ENCODE results near the gene P4HA2.

The P4HA2 gene

GRCh38 chr5:132227485-132228240 lies at the start of gene P4HA2:
TSS of gene P4HA2 (minus strand) at chr5:132227853. CDS start at chr5:132218626, 9,227 bp downstream.
- no peak for DNase-seq

DNA sequence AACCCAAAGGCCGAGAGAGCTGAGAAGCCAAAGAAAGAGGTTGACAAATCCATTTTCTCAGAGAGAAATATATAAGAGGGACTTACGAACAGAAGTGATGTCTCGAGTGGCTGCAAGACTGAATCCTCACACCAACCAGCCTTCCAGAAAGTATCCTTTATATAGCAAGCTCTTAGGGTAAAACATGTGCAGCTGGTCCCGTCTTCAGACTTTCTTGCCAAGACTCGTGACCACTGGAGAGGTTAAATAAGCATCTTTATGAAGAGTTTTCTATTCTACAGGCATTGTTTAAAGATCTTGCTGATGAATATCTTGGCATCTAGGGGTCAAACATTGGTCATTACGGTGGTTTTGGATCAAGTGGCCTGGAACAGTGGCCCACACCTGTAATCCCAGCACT lies 49.6 kb upstream of the P4HA2 start:
- DNase-seq, result no peak

- no peak for DNase-seq
These were observed 47.9 kb upstream of the P4HA2 start for GRCh38 chr5:132275367-132276220.

- no peak for DNase-seq
These were observed 46.6 kb upstream of the P4HA2 start for GRCh38 chr5:132274050-132274792.

- no peak for DNase-seq
These were observed 46.0 kb upstream of the P4HA2 start for GRCh38 chr5:132273631-132274030.

DNA sequence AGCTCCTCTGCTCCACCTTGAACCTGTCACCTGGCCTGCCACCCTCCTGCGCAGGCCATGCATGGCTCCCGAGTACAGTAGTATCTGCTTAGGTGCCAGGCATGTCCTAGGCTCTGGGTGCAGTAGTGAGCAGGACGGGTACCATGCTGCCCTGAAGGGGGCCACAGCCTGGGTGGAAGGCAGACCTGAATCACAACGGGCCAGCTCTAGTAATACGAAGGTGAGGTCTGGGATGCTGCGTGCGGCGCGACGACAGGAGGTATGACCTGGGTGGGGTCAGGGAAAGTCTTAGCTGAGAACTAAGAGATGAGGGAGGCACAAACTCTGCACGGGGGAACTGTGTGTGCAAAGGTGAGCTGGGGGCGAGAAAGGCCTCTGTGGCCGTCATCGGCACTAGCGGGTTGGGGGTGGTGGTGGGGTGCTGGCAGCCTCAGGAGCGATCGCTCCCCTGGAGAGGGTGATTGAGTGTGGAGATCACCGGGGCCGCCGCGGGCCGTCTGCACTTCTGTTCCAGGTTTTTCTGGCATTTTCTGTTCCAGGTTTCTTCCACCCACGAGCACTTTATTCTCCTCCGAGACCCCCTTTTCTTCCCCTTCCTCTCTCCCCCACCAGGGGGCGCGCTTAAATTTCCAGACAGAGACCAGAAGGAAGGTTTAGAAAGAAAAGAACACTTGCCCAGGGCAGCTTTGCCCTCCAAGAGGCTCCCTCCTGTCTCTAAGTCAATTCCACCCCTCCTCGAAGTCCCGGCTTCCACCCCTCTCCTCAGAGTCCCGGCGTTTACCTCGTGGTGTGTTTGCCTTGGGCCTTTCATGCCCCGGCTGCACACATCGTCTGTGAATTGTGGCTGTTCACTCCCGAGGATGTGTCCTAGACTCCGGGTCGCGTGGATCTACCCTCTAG lies 44.9 kb upstream of the P4HA2 start:
- no peak for DNase-seq

DNA sequence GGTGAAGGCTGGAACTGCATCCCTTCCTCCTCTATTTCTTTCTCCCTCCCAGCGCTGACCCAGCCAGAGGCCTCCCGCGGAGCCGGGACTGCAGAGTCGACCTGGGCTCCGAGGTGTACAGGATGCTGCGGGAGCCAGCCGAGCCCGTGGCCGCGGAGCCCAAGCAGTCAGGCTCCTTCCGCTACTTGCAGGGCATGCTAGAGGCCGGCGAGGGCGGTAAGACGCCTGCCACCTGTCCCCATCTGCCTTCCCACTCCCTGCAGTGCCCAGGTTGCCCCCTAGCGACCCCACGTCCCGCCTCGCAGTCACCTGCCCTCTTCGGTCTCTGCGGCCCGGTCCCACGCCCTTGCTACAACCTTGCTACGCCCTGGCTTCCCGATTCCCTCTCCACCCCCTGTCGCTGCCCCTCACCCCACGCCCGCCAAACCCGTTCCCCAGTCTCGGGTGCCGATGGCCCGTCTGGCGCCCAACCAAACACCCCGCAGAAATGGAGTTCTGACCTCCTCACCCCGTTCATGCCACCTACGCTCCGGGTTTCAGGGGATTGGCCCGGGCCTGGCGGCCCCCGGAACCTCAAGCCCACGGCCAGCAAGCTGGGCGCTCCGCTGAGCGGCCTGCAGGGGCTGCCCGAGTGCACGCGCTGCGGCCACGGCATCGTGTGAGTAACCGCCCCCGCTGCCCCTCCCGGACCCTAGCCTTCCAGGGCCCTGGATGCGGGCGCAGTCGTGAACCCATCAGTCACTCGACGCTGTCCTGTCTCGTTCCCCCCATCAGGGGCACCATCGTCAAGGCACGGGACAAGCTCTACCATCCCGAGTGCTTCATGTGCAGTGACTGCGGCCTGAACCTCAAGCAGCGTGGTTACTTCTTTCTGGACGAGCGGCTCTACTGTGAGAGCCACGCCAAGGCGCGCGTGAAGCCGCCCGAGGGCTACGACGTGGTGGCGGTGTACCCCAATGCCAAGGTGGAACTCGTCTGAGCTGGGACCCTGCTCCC lies 43.9 kb upstream of the P4HA2 start:
- no peak for DNase-seq

DNA sequence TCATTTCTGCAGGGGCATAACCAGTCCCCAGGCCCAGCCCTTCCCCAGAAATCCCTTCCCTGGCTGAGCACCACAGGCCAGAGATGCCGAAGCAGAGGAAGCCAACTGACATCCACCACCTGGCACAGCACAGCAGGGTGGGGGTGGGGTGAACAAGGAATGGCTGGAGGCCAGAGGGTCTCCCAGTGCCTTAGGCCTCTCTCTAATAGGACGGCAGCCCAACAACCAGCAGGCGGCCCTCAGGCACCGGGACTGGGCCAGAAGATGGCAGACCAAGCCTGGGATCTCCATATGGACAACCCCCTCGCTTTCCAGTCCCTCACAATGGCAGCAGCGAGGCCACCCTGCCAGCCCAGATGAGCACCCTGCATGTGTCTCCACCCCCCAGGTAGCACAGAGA lies 43.1 kb upstream of the P4HA2 start:
- DNase-seq, result no peak

DNA sequence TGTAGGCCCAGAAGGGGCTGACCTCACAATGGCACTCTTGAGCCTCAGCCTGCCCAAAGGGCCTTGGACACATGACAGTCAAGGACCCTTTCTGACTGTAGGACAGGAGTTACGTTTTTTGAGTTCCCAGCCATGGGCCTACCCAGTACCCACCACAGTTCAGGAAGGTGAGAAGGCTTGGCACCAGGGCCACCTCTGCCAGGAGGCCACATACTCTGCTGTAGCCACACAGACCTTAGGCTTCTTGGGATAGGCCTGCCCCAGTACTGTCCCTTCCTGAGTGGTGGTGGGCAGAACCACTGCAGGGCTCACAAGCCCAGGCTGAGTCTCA lies 42.6 kb upstream of the P4HA2 start:
- DNase-seq, result no peak

DNA sequence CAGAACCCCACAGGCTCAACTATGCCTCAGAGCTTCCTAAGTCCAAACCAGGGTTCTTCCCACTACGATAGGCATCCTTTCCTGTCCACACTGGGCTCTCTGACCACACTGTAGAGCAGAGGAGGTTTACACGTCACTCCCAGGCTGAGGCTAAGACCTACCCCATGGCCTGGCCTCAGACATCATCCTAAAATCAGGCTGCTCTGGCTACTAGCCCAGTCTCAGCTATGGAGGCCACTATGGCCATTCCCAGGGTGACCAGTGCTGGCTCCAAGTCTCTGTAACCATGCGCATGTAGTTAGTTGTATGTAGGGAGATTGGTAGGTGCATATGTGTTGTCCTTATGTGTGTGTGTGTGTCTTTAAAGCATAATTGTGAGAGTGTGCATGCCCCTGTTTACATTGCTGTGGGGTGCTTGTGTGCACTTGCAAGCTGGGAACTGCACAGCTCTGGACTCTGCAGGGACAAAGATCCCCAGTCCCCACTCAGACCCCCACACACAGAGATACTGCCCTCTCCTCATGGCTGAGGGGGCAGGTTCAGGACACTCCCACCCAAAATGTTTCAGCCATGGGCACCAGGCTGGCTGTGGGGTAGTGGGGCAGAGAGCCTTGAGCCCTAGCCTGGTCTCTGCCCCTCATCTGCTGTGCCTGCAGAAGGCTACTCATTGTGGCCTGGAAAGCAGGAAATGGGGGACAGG lies 42.1 kb upstream of the P4HA2 start:
- no peak for DNase-seq

GRCh38 chr5:132268769-132269551 lies 41.3 kb upstream of the P4HA2 start:
- DNase-seq, result no peak

GRCh38 chr5:132267931-132268768 lies 40.5 kb upstream of the P4HA2 start:
- no peak for DNase-seq

DNA sequence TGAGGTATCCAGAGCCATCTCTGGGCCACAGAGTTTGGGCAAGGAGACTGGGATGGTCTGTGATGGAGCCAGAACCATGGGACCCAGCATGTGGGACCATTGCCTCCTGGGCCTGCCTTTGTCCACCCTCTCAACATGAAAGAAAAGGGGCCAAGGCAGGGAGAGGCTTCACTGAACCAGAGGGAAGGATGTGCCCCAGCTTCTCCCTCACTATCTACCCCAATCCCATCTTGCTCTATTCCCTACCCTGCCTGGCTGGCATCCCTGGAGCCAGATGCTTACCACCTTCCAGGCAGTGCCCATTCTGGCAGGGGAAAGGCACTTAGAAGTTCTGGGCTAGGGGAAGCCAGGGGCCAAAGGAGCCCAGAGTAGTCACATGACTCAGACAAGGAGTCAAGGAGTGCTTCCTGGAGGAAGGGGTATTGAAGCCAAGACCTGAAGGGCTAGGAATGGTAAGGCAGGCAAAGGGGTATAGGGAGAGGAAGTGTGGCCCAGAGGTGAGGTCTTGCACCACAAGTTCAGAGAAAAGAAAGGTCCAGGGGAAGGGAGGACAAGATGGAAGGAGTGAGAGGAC lies 39.6 kb upstream of the P4HA2 start:
- DNase-seq, result no peak

- DNase-seq, result no peak
These were observed 39.1 kb upstream of the P4HA2 start for GRCh38 chr5:132266836-132267160.

GRCh38 chr5:132266031-132266835 lies 38.6 kb upstream of the P4HA2 start:
- no peak for DNase-seq

DNA sequence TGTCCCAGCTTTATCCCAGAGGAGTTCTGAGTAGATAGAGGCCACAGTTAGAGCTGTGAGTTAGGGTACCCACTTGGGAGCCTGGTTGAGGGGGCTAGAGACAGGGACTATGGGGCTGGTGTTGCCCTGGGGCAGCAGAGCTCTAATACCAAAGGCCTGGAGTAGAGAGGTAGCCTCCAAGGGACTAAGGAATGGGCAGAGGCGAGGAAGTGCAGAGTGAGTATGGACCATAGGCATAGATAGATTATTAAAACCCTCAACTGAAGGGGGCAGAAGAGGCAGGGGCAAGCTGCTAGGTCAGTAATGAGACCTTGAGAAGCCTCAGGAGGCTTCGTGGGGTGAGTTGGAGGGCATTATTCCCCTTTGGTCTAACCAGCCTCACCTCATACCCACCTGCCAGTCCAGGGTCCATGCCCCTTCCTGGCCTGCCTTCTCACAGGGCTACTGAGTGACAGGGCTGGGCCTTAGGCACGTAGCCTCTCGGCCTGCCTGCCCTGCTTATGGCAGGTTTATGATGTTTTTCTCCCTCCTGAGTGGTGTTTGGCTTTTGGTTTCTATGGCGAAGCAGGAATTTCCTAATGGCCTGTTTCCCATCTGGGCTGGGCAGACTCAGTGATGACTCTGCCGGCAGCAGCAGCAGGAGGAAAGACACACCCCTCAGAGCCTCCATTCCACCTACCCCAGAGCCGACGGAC lies 37.8 kb upstream of the P4HA2 start:
- DNase-seq, result no peak

All from SIG-M5 (cell line).